Keratinocyte (primary cell): Measurements from ENCODE around the gene APOM. TPM values are rescaled to one million over a fixed set of nuclear protein-coding genes. Genes with fewer than 3 reads are reported as not detected.
A peak's percentile ranks its signal among the peaks of the same experiment; 100 is the strongest.

Experiments used
- DNase-seq: peaks from one replicate; pipeline ENCODE4 v3.0.0-alpha.2; 2011; ENCODE audit warnings: low read depth, missing footprints, low spot score
- FAIRE-seq: peaks from 2 replicates; lab custom pipeline; 2011; peaks lifted over from hg19 to GRCh38; lab: Jason Lieb, UNC
- H2AFZ ChIP-seq: 2 replicates; pipeline ENCODE4 v1.6.0; 2012; ENCODE audit warnings: low read length, control low read depth, inconsistent platforms; ENCODE audit not compliant: control insufficient read depth
- H3K27ac ChIP-seq: 2 replicates; pipeline ENCODE4 v1.5.1; 2011; ENCODE audit warnings: low read length; ENCODE audit not compliant: control insufficient read depth, insufficient read depth
- H3K27me3 ChIP-seq: 3 replicates; pipeline ENCODE4 v1.6.0; 2011; ENCODE audit warnings: low read length; ENCODE audit not compliant: control insufficient read depth, insufficient read depth; ENCODE audit errors: extremely low read depth
- H3K36me3 ChIP-seq, 2 experiments: 2 replicates in 1 of 2; 3 replicates in 1 of 2; pipeline ENCODE4 v1.5.1; 2011; ENCODE audit warnings: low read length in 2 of 2, mild to moderate bottlenecking in 1 of 2; ENCODE audit not compliant: control insufficient read depth in 2 of 2, insufficient read depth in 2 of 2; ENCODE audit errors: extremely low read depth in 1 of 2
- H3K4me1 ChIP-seq: 3 replicates; pipeline ENCODE4 v1.5.1; 2011; ENCODE audit warnings: low read length; ENCODE audit not compliant: control insufficient read depth, insufficient read depth; ENCODE audit errors: extremely low read depth
- H3K4me2 ChIP-seq: 3 replicates; pipeline ENCODE4 v1.6.0; 2011; ENCODE audit warnings: low read depth, low read length; ENCODE audit not compliant: control insufficient read depth, insufficient read depth; ENCODE audit errors: extremely low read depth
- H3K4me3 ChIP-seq, 3 experiments: fragments of 200-600 bp in 1 of 3; sonication (generic) in 1 of 3; 2 replicates in 2 of 3; 3 replicates in 1 of 3; pipeline ENCODE4 v1.5.1; 2011 to 2016; ENCODE audit warnings: low read length in 3 of 3, mild to moderate bottlenecking in 3 of 3, control low read depth in 2 of 3, inconsistent platforms in 1 of 3, low read depth in 1 of 3, mixed read lengths in 1 of 3, mixed run types in 1 of 3, moderate library complexity in 1 of 3; ENCODE audit not compliant: control insufficient read depth in 2 of 3, insufficient read depth in 2 of 3; ENCODE audit errors: extremely low read depth in 1 of 3
- H3K79me2 ChIP-seq: 2 replicates; pipeline ENCODE4 v1.6.0; 2012; ENCODE audit warnings: low read length; ENCODE audit not compliant: control insufficient read depth, insufficient read depth
- H3K9ac ChIP-seq: 3 replicates; pipeline ENCODE4 v1.6.0; 2011; ENCODE audit warnings: low read length; ENCODE audit not compliant: control insufficient read depth, insufficient read depth; ENCODE audit errors: extremely low read depth
- H3K9me1 ChIP-seq: 3 replicates; pipeline ENCODE4 v1.6.0; 2011; ENCODE audit warnings: low read length; ENCODE audit not compliant: control insufficient read depth, insufficient read depth; ENCODE audit errors: extremely low read depth
- H3K9me3 ChIP-seq: 2 replicates; pipeline ENCODE4 v1.5.1; 2012; ENCODE audit warnings: low read depth, low read length; ENCODE audit not compliant: control insufficient read depth
- H4K20me1 ChIP-seq: 3 replicates; pipeline ENCODE4 v1.6.0; 2011; ENCODE audit warnings: low read length; ENCODE audit not compliant: control insufficient read depth, insufficient read depth; ENCODE audit errors: extremely low read depth
- CTCF ChIP-seq, 3 experiments: IDR thresholded peaks in 1 of 3; conservative IDR thresholded peaks in 1 of 3; optimal IDR thresholded peaks in 1 of 3; 2 replicates in 2 of 3; 3 replicates in 1 of 3; pipeline versions ENCODE3 to v1.5.1; 2011; ENCODE audit warnings: low read length in 3 of 3, mild to moderate bottlenecking in 3 of 3, moderate library complexity in 2 of 3, control low read depth in 1 of 3, inconsistent platforms in 1 of 3; ENCODE audit not compliant: insufficient read depth in 2 of 3; ENCODE audit errors: extremely low read depth in 1 of 3
- EZH2 ChIP-seq: IDR thresholded peaks from one replicate; pipeline ENCODE4 v1.6.1; 2012; ENCODE audit warnings: inconsistent platforms, mild to moderate bottlenecking, low read length, moderate library complexity
- dilution Hi-C: fragments of 300-500 bp; cut with MboI; formaldehyde crosslinking; loops from one replicate; pipeline ENCODE4 v1.7.0; 2020; ENCODE audit warnings: low sequenced_read_pairs; ENCODE audit not compliant: extremely low pct_ligation_motif_present
- polyA plus RNA-seq, 5 experiments: library from polyadenylated mRNA; depleted of rRNA in 3 of 5; stranded (reverse) in 3 of 5; stranded (forward) in 1 of 5; unstranded in 1 of 5; fragments of >200 nt; gene quantifications; 1 replicate in 1 of 5; 2 replicates in 3 of 5; 3 replicates in 1 of 5; pipeline versions ENCODE4 v1.2.1 to v1.2.3, GENCODE V29; 2011 to 2012; ENCODE audit warnings: missing spikeins in 2 of 5, low read depth in 1 of 5, low replicate concordance in 1 of 5

APOM gene
- polyA plus RNA-seq, 1 donor (not counting 4 experiments of a cell fraction or from before 2014, with no cell fraction given), result 1.4 TPM

GRCh38 chr6:31663126-31663960, 7.6 kb downstream of the APOM start:
- Histone ChIP-seq H3K36me3 (peaks cover 10 to 18% of the 10 kb centered on the region in 2 experiments), H3K4me2 (peak overlapping the region; percentile 71), H3K27me3 (no peaks in the 10 kb centered on the region), H3K4me1 (peaks cover 45% of the 10 kb centered on the region), H3K9ac (peak overlapping the region; percentile 94), H3K4me3 (peak overlapping the region; percentile 93 to 95 (median 94)), H4K20me1 (no peaks in the 10 kb centered on the region), H3K27ac (peak overlapping the region; percentile 96), H3K9me3 (no peaks in the 10 kb centered on the region), H3K79me2 (peaks cover 45% of the 10 kb centered on the region), H2AFZ (no peak overlapping the region), H3K9me1 (no peaks in the 10 kb centered on the region)
- no peak for FAIRE-seq
- DNase-seq, result no peak
- dilution Hi-C loops, result no loop called here
- TF ChIP-seq EZH2 (no peak), CTCF (optimal IDR thresholded peaks at IDR 0.05 in 1 of 3, IDR thresholded peaks at IDR 0.05 in 1 of 3, conservative IDR thresholded peaks at IDR 0.05 in 1 of 3; ENCODE audit: extremely low read depth in 1 of 3, insufficient read depth in 2 of 3, low read length in 3 of 3) (no peak)

GRCh38 chr6:31663961-31664789, 8.5 kb downstream of the APOM start:
- H3K27me3 ChIP-seq, result no peaks in the 10 kb centered on the region
- H3K9me1 ChIP-seq, result no peaks in the 10 kb centered on the region
- dilution Hi-C loops, result no loop called here
- peaks cover 37% of the 10 kb centered on the region for H3K4me1 ChIP-seq
- H3K9ac ChIP-seq, result peak overlapping the region; percentile 94
- H3K9me3 ChIP-seq, result no peaks in the 10 kb centered on the region
- H3K4me3 ChIP-seq, result peak overlapping the region; percentile 93 to 95 (median 94)
- TF ChIP-seq EZH2 (no peak), CTCF (optimal IDR thresholded peaks at IDR 0.05 in 1 of 3, IDR thresholded peaks at IDR 0.05 in 1 of 3, conservative IDR thresholded peaks at IDR 0.05 in 1 of 3; ENCODE audit: extremely low read depth in 1 of 3, insufficient read depth in 2 of 3, low read length in 3 of 3) (no peak)
- H3K79me2 ChIP-seq, result peaks cover 43% of the 10 kb centered on the region
- peak overlapping the region; percentile 71 for H3K4me2 ChIP-seq
- H4K20me1 ChIP-seq, result no peaks in the 10 kb centered on the region
- peaks cover 15 to 26% of the 10 kb centered on the region in 2 experiments for H3K36me3 ChIP-seq
- H2AFZ ChIP-seq, result peak overlapping the region; percentile 67
- no peak for FAIRE-seq
- no peak for DNase-seq
- H3K27ac ChIP-seq, result peak overlapping the region; percentile 96
